Liver (tissue), 3 donors: ENCODE measurements around the gene ARL2.

Experiments used
- CTCF ChIP-seq: fragments of 150-350 bp; IDR thresholded peaks from 2 replicates; pipeline ENCODE4 v1.5.1; 2017; ENCODE audit warnings: improper control_type of control experiment, low read depth, low read length; ENCODE audit not compliant: missing input control
- GABPA ChIP-seq, 2 donors: IDR thresholded peaks in 1 of 2; conservative IDR thresholded peaks in 1 of 2; 2 replicates each; pipeline ENCODE4 v1.6.1; 2016; ENCODE audit warnings: antibody characterized with exemption in 2 of 2, mild to moderate bottlenecking in 1 of 2, moderate library complexity in 1 of 2
- HNF4G ChIP-seq: IDR thresholded peaks from 2 replicates; pipeline ENCODE4 v1.6.1; 2016; ENCODE audit warnings: antibody characterized with exemption
- RAD21 ChIP-seq, 2 donors: IDR thresholded peaks; 2 replicates each; pipeline ENCODE4 v1.6.1; 2016; ENCODE audit warnings: antibody characterized with exemption in 2 of 2, mild to moderate bottlenecking in 2 of 2
- REST ChIP-seq: IDR thresholded peaks from 2 replicates; pipeline ENCODE4 v1.6.1; 2016; ENCODE audit warnings: antibody characterized with exemption, mild to moderate bottlenecking
- SP1 ChIP-seq: IDR thresholded peaks from 2 replicates; pipeline ENCODE4 v1.6.1; 2018; ENCODE audit warnings: antibody characterized with exemption, mild to moderate bottlenecking
- TAF1 ChIP-seq: conservative IDR thresholded peaks from 2 replicates; pipeline ENCODE4 v1.6.1; 2016; ENCODE audit warnings: antibody characterized with exemption, mild to moderate bottlenecking
- ZBTB33 ChIP-seq: IDR thresholded peaks from 2 replicates; pipeline ENCODE4 v1.6.1; 2016; ENCODE audit warnings: antibody characterized with exemption
- donor health status: healthy.
- donor health status: healthy.

DNA sequence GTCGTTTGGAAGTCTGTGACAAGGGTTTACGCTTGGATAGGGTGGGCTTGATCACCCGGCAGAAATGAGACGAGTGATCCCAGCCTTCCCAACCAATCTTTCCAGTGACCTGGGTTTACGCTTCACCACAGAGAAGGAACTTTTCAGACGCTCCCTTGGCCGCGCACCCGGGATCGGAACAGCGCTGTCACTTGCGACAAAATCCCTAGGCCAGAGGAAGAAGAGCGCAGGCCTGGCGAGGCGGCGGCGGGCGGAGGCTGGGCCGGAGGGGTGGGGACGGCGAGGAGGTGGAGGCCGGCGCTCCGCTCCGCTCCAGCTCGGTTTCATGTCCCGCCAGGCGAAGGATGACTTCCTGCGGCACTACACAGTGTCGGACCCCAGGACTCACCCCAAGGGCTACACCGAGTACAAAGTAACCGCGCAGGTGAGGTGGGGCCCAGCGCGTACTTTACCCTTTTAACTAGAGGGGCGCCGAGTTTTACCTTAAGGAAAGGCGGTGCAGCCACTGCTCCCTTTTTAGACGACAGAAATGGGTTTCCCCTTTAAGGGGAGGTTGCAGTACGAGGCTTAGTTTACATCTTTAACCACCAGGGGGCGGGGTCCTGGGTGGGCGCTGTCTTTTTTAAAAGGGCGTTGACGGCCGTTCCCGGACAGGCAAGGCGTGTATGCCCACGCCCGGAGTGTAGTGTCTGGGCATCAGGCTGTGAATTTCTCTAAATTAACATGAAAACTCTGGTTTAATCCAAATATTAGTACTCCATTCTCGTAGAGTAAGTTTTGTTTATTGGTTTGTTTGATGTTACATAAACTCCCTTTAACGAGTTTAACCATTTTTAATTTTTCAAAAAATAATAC lies 13.5 kb downstream of the ARL2 start, which contains the start of gene SNX15:
- TF ChIP-seq CTCF (peak; percentile 62), GABPA (IDR thresholded peaks at IDR 0.05 in 1 of 2, conservative IDR thresholded peaks at IDR 0.05 in 1 of 2) (peak in 1 of 2 donors; percentile 75), HNF4G (no peak), RAD21 (IDR thresholded peaks at IDR 0.05) (peak; percentile 61 to 62), REST (peak; percentile 52), ZBTB33 (peak; percentile 55), SP1 (peak; percentile 67), TAF1 (no peak)
